Activated CD8-positive, alpha-beta T cell treated with anti-CD3 and anti-CD28 coated beads, Interleukin-2, amount 10 ng/mL, durations not matched to agents 7 days and 5 days (primary cell): ENCODE data around the gene MNT. TPM values are rescaled to one million over a fixed set of nuclear protein-coding genes. Genes with fewer than 3 reads are reported as not detected.

Experiments used
- ATAC-seq: fragments of 150-1000 bp; cut with Tn5 transposase; one replicate; pipeline ENCODE4 v1.10.0; 2021; ENCODE audit warnings: moderate library complexity
- CTCF ChIA-PET: fragments of 350-600 bp; sonication (Branson Sonifier 250); formaldehyde crosslinking; loops from one replicate; lab custom pipeline; 2021; ENCODE audit warnings: antibody characterized with exemption; lab: Charles Lee
- POLR2A ChIA-PET: fragments of 350-600 bp; sonication (Branson Sonifier 250); formaldehyde crosslinking; loops from one replicate; lab custom pipeline; 2021; ENCODE audit warnings: antibody characterized with exemption; lab: Charles Lee
- DNase-seq: peaks from one replicate; pipeline ENCODE4 v3.0.0-alpha.2; 2020
- H3K27ac Mint-ChIP-seq: one replicate; pipeline ENCODE4 v1.8.0; 2021; ENCODE audit warnings: mild to moderate bottlenecking, mixed read lengths
- H3K27me3 Mint-ChIP-seq: one replicate; pipeline ENCODE4 v1.8.0; 2021; ENCODE audit warnings: low read depth, mixed read lengths
- H3K36me3 Mint-ChIP-seq: one replicate; pipeline ENCODE4 v1.8.0; 2021; ENCODE audit warnings: low read depth, mixed read lengths
- H3K4me1 Mint-ChIP-seq: one replicate; pipeline ENCODE4 v1.8.0; 2021; ENCODE audit warnings: low read depth, mixed read lengths
- H3K4me3 Mint-ChIP-seq: one replicate; pipeline ENCODE4 v1.8.0; 2021; ENCODE audit warnings: mild to moderate bottlenecking, mixed read lengths
- H3K9me3 Mint-ChIP-seq: one replicate; pipeline ENCODE4 v1.8.0; 2022; ENCODE audit warnings: mixed read lengths; ENCODE audit not compliant: insufficient read depth
- total RNA-seq, 2 experiments: library from RNA; stranded (reverse); gene quantifications; one replicate each; pipeline ENCODE4 v1.2.3, GENCODE V29; 2021

Gene MNT
- total RNA-seq, 2 experiments from 2014 or later, result 24.1 to 24.2 TPM

DNA sequence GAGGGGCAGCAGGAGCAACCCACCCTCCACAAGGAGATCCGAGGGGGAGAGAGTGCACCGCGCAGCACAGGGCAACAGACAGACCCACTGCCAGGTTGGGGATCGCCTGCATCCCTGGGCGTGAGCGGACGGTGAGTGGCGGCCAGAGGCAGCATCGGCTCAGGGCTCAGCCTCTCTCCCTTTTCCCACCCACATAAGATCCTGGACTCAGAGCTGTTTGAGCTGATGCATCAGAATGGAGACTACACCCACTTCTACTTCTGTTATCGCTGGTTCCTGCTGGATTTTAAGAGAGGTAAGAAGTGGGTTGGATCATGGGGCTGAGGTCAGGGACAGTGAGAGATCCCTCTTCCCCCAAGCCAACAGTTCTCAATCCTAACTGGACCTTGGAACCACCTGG is 23.2 kb downstream of the MNT start:
- ATAC-seq (no peak), DNase-seq (no peak)
- POLR2A ChIA-PET, result no interaction called here
- Mint-ChIP-seq H3K9me3 (no peaks in the 10 kb centered on the region), H3K4me3 (no peak overlapping the region), H3K36me3 (peaks cover 7% of the 10 kb centered on the region), H3K27me3 (no peaks in the 10 kb centered on the region), H3K27ac (no peak overlapping the region), H3K4me1 (no peaks in the 10 kb centered on the region)
- CTCF ChIA-PET, result interaction anchor here (1.5 to 10.0 kb wide), 2 partner anchors 25 to 38 kb away, joined by 3 to 479 read pairs; no protein-coding TSS in a partner anchor

DNA sequence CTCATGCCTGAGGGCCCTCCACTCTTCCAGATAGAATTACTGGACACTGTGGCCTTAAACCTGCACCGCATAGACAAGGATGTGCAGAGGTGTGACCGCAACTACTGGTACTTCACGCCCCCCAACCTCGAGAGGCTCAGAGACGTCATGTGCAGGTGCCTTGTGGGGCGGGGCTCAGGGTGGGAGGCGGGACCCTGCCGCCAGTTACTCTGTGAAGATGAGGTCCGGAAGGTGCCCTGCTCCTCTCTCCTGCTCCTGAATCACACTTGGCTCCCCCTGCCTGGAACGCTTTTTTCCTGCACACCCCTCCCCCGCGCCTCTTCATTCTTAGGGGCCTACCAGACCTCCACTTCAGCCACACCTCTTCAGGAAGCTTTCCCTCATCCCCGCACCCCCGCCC is 24.8 kb downstream of the MNT start:
- H3K4me1 Mint-ChIP-seq, result no peaks in the 10 kb centered on the region
- ATAC-seq (no peak), DNase-seq (no peak)
- no peaks in the 10 kb centered on the region for H3K27me3 Mint-ChIP-seq
- no peak overlapping the region for H3K27ac Mint-ChIP-seq
- H3K4me3 Mint-ChIP-seq, result no peak overlapping the region
- H3K9me3 Mint-ChIP-seq, result no peaks in the 10 kb centered on the region
- POLR2A ChIA-PET, result no interaction called here
- H3K36me3 Mint-ChIP-seq, result peaks cover 10% of the 10 kb centered on the region
- CTCF ChIA-PET, result interaction anchor here (4.0 kb wide), 1 partner anchor 40 kb away, joined by 14 read pairs; no protein-coding TSS in a partner anchor

- ATAC-seq, result no peak
- Mint-ChIP-seq H3K9me3 (no peaks in the 10 kb centered on the region), H3K27me3 (no peaks in the 10 kb centered on the region), H3K36me3 (peaks cover 8% of the 10 kb centered on the region), H3K4me1 (no peaks in the 10 kb centered on the region), H3K27ac (no peak overlapping the region), H3K4me3 (no peak overlapping the region)
- DNase-seq, result no peak
- ChIA-PET CTCF (interaction anchor here (4.0 kb wide), 1 partner anchor 41 kb away, joined by 14 read pairs; no protein-coding TSS in a partner anchor), POLR2A (no interaction called here)
These were observed 25.5 kb downstream of the MNT start for GRCh38 chr17:2375406-2375805.

GRCh38 chr17:2374549-2375285 is 26.1 kb downstream of the MNT start:
- no peak for ATAC-seq

GRCh38 chr17:2373179-2373578 is 27.7 kb downstream of the MNT start:
- ChIA-PET CTCF (interaction anchor here (1.2 to 4.0 kb wide), 3 partner anchors 9 to 43 kb away, joined by 4 to 14 read pairs (median 5); no protein-coding TSS in a partner anchor), POLR2A (no interaction called here)
- Mint-ChIP-seq H3K9me3 (no peaks in the 10 kb centered on the region), H3K27me3 (no peaks in the 10 kb centered on the region), H3K4me3 (no peak overlapping the region), H3K4me1 (no peaks in the 10 kb centered on the region), H3K36me3 (peaks cover 8% of the 10 kb centered on the region), H3K27ac (no peak overlapping the region)
- DNase-seq (no peak), ATAC-seq (no peak)

More at GRCh38 chr17:2374549-2375285, 26.1 kb downstream of the MNT start:
- POLR2A ChIA-PET, result no interaction called here
- Mint-ChIP-seq H3K36me3 (peaks cover 8% of the 10 kb centered on the region), H3K4me3 (no peak overlapping the region), H3K27ac (peak overlapping the region; percentile 73), H3K27me3 (no peaks in the 10 kb centered on the region), H3K9me3 (no peaks in the 10 kb centered on the region), H3K4me1 (no peaks in the 10 kb centered on the region)
- DNase-seq, result no peak
- CTCF ChIA-PET, result interaction anchor here (4.0 kb wide), 1 partner anchor 41 kb away, joined by 14 read pairs; no protein-coding TSS in a partner anchor

DNA sequence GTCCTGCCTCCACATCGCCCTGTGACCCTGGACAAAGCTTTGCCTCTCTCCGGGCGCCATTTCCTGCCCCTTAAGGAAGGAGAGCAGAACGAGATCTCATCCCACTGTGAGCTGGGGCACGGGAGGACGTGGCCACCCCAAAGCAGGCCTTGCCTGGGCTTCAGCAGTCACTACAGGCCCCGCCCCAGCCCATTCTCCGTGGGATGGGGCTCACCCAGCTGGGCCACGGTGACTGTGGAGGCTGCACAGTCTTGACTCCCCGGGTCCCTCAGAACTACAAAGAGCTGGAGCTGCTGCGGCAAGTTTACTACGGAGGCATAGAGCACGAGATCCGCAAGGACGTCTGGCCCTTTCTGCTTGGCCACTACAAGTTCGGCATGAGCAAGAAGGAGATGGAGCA is 28.2 kb downstream of the MNT start:
- no peak for ATAC-seq
- no peak for DNase-seq
- peaks cover 11% of the 10 kb centered on the region for H3K36me3 Mint-ChIP-seq
- H3K4me1 Mint-ChIP-seq, result no peaks in the 10 kb centered on the region
- POLR2A ChIA-PET, result no interaction called here
- H3K27me3 Mint-ChIP-seq, result no peaks in the 10 kb centered on the region
- H3K27ac Mint-ChIP-seq, result no peak overlapping the region
- no peak overlapping the region for H3K4me3 Mint-ChIP-seq
- CTCF ChIA-PET, result interaction anchor here (1.2 to 4.0 kb wide), 3 partner anchors 10 to 43 kb away, joined by 4 to 14 read pairs (median 5); no protein-coding TSS in a partner anchor
- H3K9me3 Mint-ChIP-seq, result no peaks in the 10 kb centered on the region

DNA sequence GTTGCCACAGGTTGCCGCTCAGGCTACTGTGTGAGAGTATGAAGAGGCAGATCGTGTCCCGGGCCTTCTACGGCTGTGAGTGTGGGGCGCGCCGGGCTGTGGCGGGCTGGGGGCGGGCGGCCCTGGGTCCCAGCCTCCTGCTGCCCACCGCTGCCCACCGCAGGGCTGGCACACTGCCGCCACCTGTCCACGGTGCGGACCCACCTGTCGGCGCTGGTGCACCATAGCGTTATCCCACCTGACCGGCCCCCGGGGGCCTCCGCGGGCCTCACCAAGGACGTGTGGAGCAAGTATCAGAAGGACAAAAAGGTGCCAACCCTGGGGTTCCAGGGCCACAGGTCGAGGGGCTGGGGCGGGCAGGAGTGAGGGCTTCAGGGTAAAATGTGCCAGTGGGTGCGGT is 28.7 kb downstream of the MNT start:
- ATAC-seq, result no peak
- no peak for DNase-seq
- Mint-ChIP-seq H3K36me3 (peaks cover 11% of the 10 kb centered on the region), H3K9me3 (no peaks in the 10 kb centered on the region), H3K27ac (no peak overlapping the region), H3K4me3 (no peak overlapping the region), H3K4me1 (no peaks in the 10 kb centered on the region), H3K27me3 (no peaks in the 10 kb centered on the region)
- ChIA-PET POLR2A (no interaction called here), CTCF (interaction anchor here (4.3 kb wide), 1 partner anchor 11 kb away, joined by 27 read pairs; no protein-coding TSS in a partner anchor)

DNA sequence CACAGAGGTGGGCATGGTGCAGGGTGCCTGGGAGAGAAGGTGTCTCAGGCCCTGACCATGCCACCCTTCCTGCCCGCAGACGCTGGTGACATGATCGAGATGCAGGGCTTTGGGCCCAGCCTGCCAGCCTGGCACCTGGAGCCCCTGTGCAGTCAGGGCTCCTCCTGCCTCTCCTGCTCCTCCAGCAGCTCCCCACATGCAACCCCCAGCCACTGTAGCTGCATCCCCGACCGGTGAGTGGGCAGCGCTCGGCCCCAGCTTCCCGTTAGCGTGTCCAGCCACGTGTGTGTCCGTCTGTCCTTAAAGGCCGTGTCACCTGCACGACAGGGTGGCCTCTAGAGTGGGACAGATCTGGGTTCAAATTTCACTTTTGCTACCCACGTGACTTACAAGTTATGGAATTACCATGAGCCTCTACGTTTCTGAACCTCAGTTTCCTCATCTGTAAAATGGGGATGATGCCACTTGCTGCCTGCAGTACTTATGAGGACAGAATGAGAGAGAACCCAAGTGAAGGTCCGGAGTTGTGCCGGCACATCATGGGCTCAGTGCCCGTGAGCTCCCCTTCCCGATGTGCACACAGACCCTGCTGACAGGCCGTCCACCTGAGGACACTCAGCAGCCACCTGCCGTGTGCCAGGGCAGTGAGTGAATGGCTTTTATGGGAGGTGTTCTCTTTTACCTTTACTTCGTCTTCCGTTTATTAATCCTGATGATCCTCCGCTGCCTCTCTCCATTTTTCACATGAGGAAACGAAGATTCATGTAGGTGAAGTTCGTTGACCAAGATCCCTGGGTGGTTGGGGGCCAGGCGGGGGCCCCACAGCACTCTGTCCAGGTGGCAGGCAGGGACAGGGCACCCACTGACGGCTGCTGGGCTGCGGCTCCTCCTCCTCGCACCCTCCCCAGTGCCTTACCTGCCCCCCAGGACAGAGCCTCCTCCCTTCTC is 29.4 kb downstream of the MNT start:
- ChIA-PET POLR2A (no interaction called here), CTCF (interaction anchor here (4.3 kb wide), 1 partner anchor 11 kb away, joined by 27 read pairs; no protein-coding TSS in a partner anchor)
- H3K4me1 Mint-ChIP-seq, result no peaks in the 10 kb centered on the region
- H3K27me3 Mint-ChIP-seq, result no peaks in the 10 kb centered on the region
- H3K27ac Mint-ChIP-seq, result no peak overlapping the region
- ATAC-seq (no peak), DNase-seq (no peak)
- no peaks in the 10 kb centered on the region for H3K9me3 Mint-ChIP-seq
- H3K36me3 Mint-ChIP-seq, result peaks cover 6% of the 10 kb centered on the region
- H3K4me3 Mint-ChIP-seq, result no peak overlapping the region

DNA sequence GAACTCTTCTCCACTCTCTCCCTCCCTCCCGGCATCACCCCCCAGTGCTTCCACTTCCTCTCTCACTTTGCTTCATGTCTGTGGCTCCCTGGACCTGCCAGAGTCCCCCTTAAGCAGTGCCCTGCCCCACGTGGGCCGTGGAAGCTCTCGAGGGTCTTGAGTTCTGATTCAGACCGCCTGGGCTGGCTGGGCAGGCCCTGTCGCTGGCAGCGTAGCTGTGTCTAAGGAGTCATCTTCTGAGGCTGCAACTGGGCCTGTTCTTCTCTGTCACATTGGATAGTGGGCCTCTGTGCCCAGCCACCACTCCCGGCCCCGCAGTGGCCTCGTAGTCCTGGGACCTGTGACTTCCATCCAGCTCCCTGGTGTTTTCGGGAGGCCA is 30.7 kb downstream of the MNT start:
- H3K36me3 Mint-ChIP-seq, result peaks cover 6% of the 10 kb centered on the region
- POLR2A ChIA-PET, result interaction anchor here (0.8 to 1.0 kb wide), 2 partner anchors 16 to 23 kb away, joined by 3 to 4 read pairs; no protein-coding TSS in a partner anchor
- H3K4me1 Mint-ChIP-seq, result no peaks in the 10 kb centered on the region
- H3K27me3 Mint-ChIP-seq, result no peaks in the 10 kb centered on the region
- H3K9me3 Mint-ChIP-seq, result no peaks in the 10 kb centered on the region
- no peak overlapping the region for H3K4me3 Mint-ChIP-seq
- ATAC-seq, result no peak
- CTCF ChIA-PET, result interaction anchor here (1.1 to 4.3 kb wide), 4 partner anchors 10 to 17 kb away, joined by 3 to 27 read pairs (median 4); no protein-coding TSS in a partner anchor
- no peak for DNase-seq
- no peak overlapping the region for H3K27ac Mint-ChIP-seq

- POLR2A ChIA-PET, result interaction anchor here (0.6 to 1.0 kb wide), 3 partner anchors 16 to 88 kb away, joined by 3 to 4 read pairs (median 3); no protein-coding TSS in a partner anchor
- no peak overlapping the region for H3K4me3 Mint-ChIP-seq
- H3K27ac Mint-ChIP-seq, result no peak overlapping the region
- ATAC-seq (no peak), DNase-seq (no peak)
- CTCF ChIA-PET, result interaction anchor here (1.1 to 4.3 kb wide), 5 partner anchors 9 to 46 kb away, joined by 3 to 27 read pairs (median 4); no protein-coding TSS in a partner anchor
- no peaks in the 10 kb centered on the region for H3K27me3 Mint-ChIP-seq
- H3K36me3 Mint-ChIP-seq, result peaks cover 6% of the 10 kb centered on the region
- no peaks in the 10 kb centered on the region for H3K9me3 Mint-ChIP-seq
- no peaks in the 10 kb centered on the region for H3K4me1 Mint-ChIP-seq
These were observed 31.2 kb downstream of the MNT start for GRCh38 chr17:2369551-2370210.

GRCh38 chr17:2369039-2369438 is 31.8 kb downstream of the MNT start:
- Mint-ChIP-seq H3K4me1 (no peaks in the 10 kb centered on the region), H3K9me3 (no peaks in the 10 kb centered on the region), H3K27me3 (no peaks in the 10 kb centered on the region), H3K27ac (no peak overlapping the region), H3K36me3 (peaks cover 6% of the 10 kb centered on the region), H3K4me3 (no peak overlapping the region)
- ChIA-PET POLR2A (interaction anchor here (0.6 kb wide), 1 partner anchor 87 kb away, joined by 3 read pairs; no protein-coding TSS in a partner anchor), CTCF (interaction anchor here (1.1 to 4.3 kb wide), 3 partner anchors 8 to 47 kb away, joined by 3 to 27 read pairs (median 6); no protein-coding TSS in a partner anchor)
- DNase-seq (no peak), ATAC-seq (no peak)
